Measurements from ENCODE around the gene FAU.

Gene FAU

GRCh38 chr11:65108469-65109123, 13.3 kb downstream of the FAU start:
- no peak for DNase-seq (ENCODE audit: extremely low read depth, insufficient read length)
- H3K4me3 ChIP-seq (replicated peaks; ENCODE audit: low read depth, low read length) = no peak overlapping the region
- H3K36me3 ChIP-seq (ENCODE audit: control insufficient read depth, insufficient read depth, low read length) = peaks cover 6% of the 10 kb centered on the region
- no peak for TF ChIP-seq CTCF (IDR thresholded peaks at IDR 0.05; ENCODE audit: insufficient read depth, low read length, poor library complexity, severe bottlenecking)
- H3K27me3 ChIP-seq (replicated peaks; ENCODE audit: control insufficient read depth, insufficient read depth, low read length) = no peaks in the 10 kb centered on the region

DNA sequence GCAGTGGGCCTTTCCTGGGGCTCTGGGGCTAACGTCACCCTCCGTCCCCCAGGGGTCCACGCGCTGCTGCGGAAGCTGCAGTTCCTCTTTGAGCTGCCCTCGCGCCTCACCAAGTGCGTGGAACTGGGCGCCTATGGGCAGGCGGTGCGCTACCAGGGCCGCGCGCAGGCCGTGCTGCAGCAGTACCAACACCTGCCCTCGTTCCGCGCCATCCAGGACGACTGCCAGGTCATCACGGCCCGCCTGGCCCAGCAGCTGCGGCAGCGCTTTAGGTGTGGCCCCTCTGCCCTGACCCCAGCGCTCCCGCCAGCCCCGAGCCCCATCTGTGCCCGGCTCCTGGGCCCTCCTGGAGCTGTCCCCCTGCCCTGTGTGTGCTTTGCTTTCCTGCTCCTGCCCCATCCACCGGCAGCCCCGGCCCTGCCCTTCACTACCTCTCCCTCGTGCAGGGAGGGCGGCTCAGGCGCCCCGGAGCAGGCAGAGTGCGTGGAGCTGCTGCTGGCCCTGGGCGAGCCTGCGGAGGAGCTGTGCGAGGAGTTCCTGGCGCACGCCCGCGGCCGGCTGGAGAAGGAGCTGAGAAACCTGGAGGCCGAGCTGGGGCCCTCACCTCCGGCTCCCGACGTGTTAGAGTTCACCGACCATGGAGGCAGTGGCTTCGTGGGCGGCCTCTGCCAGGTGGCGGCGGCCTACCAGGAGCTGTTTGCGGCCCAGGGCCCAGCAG, 14.0 kb downstream of the FAU start:
- no peak for TF ChIP-seq CTCF (IDR thresholded peaks at IDR 0.05; ENCODE audit: insufficient read depth, low read length, poor library complexity, severe bottlenecking)
- no peak for DNase-seq (ENCODE audit: extremely low read depth, insufficient read length)
- Histone ChIP-seq H3K4me3 (replicated peaks; ENCODE audit: low read depth, low read length) (no peak overlapping the region), H3K36me3 (ENCODE audit: control insufficient read depth, insufficient read depth, low read length) (peaks cover 6% of the 10 kb centered on the region), H3K27me3 (replicated peaks; ENCODE audit: control insufficient read depth, insufficient read depth, low read length) (no peaks in the 10 kb centered on the region)

DNA sequence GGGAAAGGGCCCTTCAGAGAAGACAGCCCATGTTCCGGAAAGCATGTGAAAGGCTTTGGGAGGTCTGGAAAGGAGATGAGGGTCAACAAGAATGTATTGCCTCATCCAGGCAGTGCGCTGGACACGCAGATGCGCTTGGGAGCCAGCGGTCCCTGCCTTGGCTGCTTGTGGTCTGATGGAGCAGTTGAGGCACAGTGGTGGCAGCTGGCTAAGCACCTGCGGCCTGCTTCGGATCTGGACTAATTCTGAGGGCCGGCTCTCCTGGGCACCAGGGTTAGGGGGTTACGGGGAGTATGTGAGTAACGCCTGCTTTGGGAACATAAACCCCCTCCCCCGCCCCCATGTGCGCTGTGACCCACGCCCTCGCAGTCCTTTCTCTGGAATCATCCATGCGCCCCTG, 14.9 kb downstream of the FAU start:
- H3K27me3 ChIP-seq (replicated peaks; ENCODE audit: control insufficient read depth, insufficient read depth, low read length) = no peaks in the 10 kb centered on the region
- DNase-seq (ENCODE audit: extremely low read depth, insufficient read length) = no peak
- no peak for TF ChIP-seq CTCF (IDR thresholded peaks at IDR 0.05; ENCODE audit: insufficient read depth, low read length, poor library complexity, severe bottlenecking)
- H3K4me3 ChIP-seq (replicated peaks; ENCODE audit: low read depth, low read length) = no peak overlapping the region
- peaks cover 6% of the 10 kb centered on the region for H3K36me3 ChIP-seq (ENCODE audit: control insufficient read depth, insufficient read depth, low read length)

DNA sequence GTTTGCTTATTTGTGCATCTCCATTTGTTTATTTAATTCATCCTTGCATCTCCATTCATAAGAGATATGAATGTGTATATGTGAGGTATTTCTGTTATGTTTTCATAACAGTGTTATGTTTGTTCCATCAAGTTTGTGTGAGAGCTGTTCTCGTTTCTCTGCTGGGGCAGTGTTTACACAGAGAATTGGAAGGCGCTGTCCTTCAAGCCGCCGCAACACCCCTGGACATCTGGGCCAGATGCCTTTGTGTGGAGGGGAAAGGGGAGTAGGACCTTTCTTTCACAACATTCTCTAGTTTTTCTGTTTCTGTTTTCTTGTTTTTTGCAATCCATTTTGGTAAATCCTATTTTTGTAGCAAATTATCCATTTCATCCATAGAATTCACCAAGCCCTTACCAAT, 17.3 kb downstream of the FAU start:
- no peaks in the 10 kb centered on the region for H3K27me3 ChIP-seq (replicated peaks; ENCODE audit: control insufficient read depth, insufficient read depth, low read length)
- no peak overlapping the region for H3K4me3 ChIP-seq (replicated peaks; ENCODE audit: low read depth, low read length)
- no peak for DNase-seq (ENCODE audit: extremely low read depth, insufficient read length)
- peaks cover 6% of the 10 kb centered on the region for H3K36me3 ChIP-seq (ENCODE audit: control insufficient read depth, insufficient read depth, low read length)
- no peak for TF ChIP-seq CTCF (IDR thresholded peaks at IDR 0.05; ENCODE audit: insufficient read depth, low read length, poor library complexity, severe bottlenecking)

DNA sequence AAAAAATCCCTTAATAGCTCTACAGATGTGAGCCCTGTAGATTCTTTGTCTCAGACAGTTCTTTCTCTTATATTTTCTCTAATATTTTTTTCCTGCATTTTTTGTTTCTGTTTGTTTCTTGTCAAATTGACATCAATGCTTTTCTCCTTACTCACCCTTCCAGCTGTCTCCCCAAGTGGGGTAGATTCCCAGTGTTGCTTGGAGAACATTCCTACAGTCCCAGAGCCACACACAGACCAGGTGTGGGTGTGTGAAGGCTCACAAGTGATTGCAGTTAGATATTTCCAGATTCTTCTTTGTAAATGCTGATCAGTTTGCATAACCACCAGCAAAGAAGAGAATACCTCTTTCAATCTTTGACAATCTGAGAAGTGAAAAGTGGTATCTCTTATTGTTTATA, 18.5 kb downstream of the FAU start:
- no peak for TF ChIP-seq CTCF (IDR thresholded peaks at IDR 0.05; ENCODE audit: insufficient read depth, low read length, poor library complexity, severe bottlenecking)
- Histone ChIP-seq H3K4me3 (replicated peaks; ENCODE audit: low read depth, low read length) (no peak overlapping the region), H3K27me3 (replicated peaks; ENCODE audit: control insufficient read depth, insufficient read depth, low read length) (no peaks in the 10 kb centered on the region), H3K36me3 (ENCODE audit: control insufficient read depth, insufficient read depth, low read length) (peaks cover 3% of the 10 kb centered on the region)
- DNase-seq (ENCODE audit: extremely low read depth, insufficient read length) = no peak

Data from GM06990 (cell line).